K562 (cell line): ENCODE data around the gene ATP9A. TPM values are rescaled to one million over a fixed set of nuclear protein-coding genes. Genes with fewer than 3 reads are reported as not detected.

Experiments used
- ATAC-seq: fragments of 200-7000 bp; cut with Tn5 transposase; 3 replicates; pipeline ENCODE4 v1.9.1; 2020; ENCODE audit warnings: moderate library complexity
- BruUV-seq: library from RNA; stranded (reverse); fragments of 400-500 nt; replicated peaks from 2 replicates; lab custom pipeline; 2021; lab: Mats Ljungman, UMichigan
- CTCF ChIA-PET: fragments of 300-600 bp; formaldehyde crosslinking; extraction: SDS; loops from one replicate; lab custom pipeline; 2021; ENCODE audit warnings: low intra/inter-chr PET ratio; lab: Yijun Ruan, JAX
- POLR2A ChIA-PET: fragments of 300-600, 350-650 bp; sonication (Branson Sonifier 250); formaldehyde crosslinking; extraction: SDS; loops from one replicate; lab custom pipeline; 2021; ENCODE audit warnings: antibody characterized with exemption, inconsistent platforms; lab: Yijun Ruan, JAX
- DNase-seq, 4 experiments: peaks; one replicate each; pipeline versions ENCODE4 v3.0.0 to v3.0.0-alpha.2; 2011 to 2018; ENCODE audit warnings: low spot score in 3 of 4, mixed read lengths in 3 of 4; ENCODE audit errors: extremely low read depth in 1 of 4
- FAIRE-seq: peaks from 2 replicates; lab custom pipeline; 2011; peaks lifted over from hg19 to GRCh38; lab: Jason Lieb, UNC
- H2AFZ ChIP-seq: 2 replicates; pipeline ENCODE4 v1.6.0; 2011; ENCODE audit warnings: low read depth, low read length, control low read depth, inconsistent platforms
- H3K27ac ChIP-seq: fragments of 200-600 bp; 3 replicates; pipeline ENCODE4 v1.8.0; 2011; ENCODE audit warnings: low read depth, mild to moderate bottlenecking, control low read depth, inconsistent platforms, low read length, moderate library complexity, mixed read lengths; ENCODE audit errors: extremely low read depth
- H3K27me3 ChIP-seq, 2 experiments: fragments of 300-600 bp in 1 of 2; 2 replicates in 1 of 2; 3 replicates in 1 of 2; pipeline versions ENCODE4 v1.6.0 to v1.8.0; 2011; ENCODE audit warnings: inconsistent platforms in 2 of 2, low read length in 2 of 2, mild to moderate bottlenecking in 1 of 2, mixed read lengths in 1 of 2, moderate library complexity in 1 of 2; ENCODE audit not compliant: control insufficient read depth in 2 of 2, insufficient read depth in 2 of 2
- H3K36me3 ChIP-seq: fragments of 300-600 bp; 3 replicates; pipeline ENCODE4 v1.8.0; 2011; ENCODE audit warnings: mild to moderate bottlenecking, low read length, inconsistent platforms; ENCODE audit not compliant: control insufficient read depth, insufficient read depth
- H3K4me1 ChIP-seq, 2 experiments: fragments of 200-600 bp in 1 of 2; replicated peaks in 1 of 2; 2 replicates in 1 of 2; 3 replicates in 1 of 2; pipeline versions ENCODE4 v1.5.1 to v1.8.0; 2011; ENCODE audit warnings: inconsistent platforms in 2 of 2, low read length in 2 of 2, mild to moderate bottlenecking in 1 of 2, mixed read lengths in 1 of 2, moderate library complexity in 1 of 2; ENCODE audit not compliant: control insufficient read depth in 2 of 2, insufficient read depth in 2 of 2
- H3K4me2 ChIP-seq: 2 replicates; pipeline ENCODE4 v1.6.1; 2011; ENCODE audit warnings: low read length, control low read depth, inconsistent platforms, mixed read lengths; ENCODE audit not compliant: insufficient read depth
- H3K4me3 ChIP-seq: fragments of 200-600 bp; sonication (generic), shearing (Covaris generic); 2 replicates; pipeline ENCODE4 v1.5.1; 2016; ENCODE audit warnings: control low read depth, inconsistent platforms
- H3K79me2 ChIP-seq: fragments of 200-600 bp; 3 replicates; pipeline ENCODE4 v1.8.0; 2011; ENCODE audit warnings: low read length, inconsistent platforms; ENCODE audit not compliant: control insufficient read depth, insufficient read depth
- H3K9ac ChIP-seq, 2 experiments: 2 replicates each; pipeline versions ENCODE4 v1.6.0 to v1.6.1; 2011; ENCODE audit warnings: low read depth in 2 of 2, low read length in 2 of 2, control low read depth in 1 of 2, inconsistent platforms in 1 of 2, mild to moderate bottlenecking in 1 of 2, mixed read lengths in 1 of 2; ENCODE audit not compliant: insufficient read depth in 1 of 2
- H3K9me1 ChIP-seq: one replicate; pipeline ENCODE4 v1.6.0; 2011; ENCODE audit warnings: inconsistent platforms, mild to moderate bottlenecking, low read length, moderate library complexity; ENCODE audit not compliant: control insufficient read depth, insufficient read depth
- H3K9me3 ChIP-seq: replicated peaks from 2 replicates; pipeline ENCODE4 v1.5.1; 2011; ENCODE audit warnings: low read depth, low read length, inconsistent platforms; ENCODE audit not compliant: control insufficient read depth, insufficient read depth
- H4K20me1 ChIP-seq: replicated peaks from 2 replicates; pipeline ENCODE4 v1.6.1; 2011; ENCODE audit warnings: low read length, inconsistent platforms, mixed read lengths; ENCODE audit not compliant: control insufficient read depth, insufficient read depth
- DMBX1 ChIP-seq: fragments of 250-450 bp; sonication (Bioruptor Pico); IDR thresholded peaks from 2 replicates; pipeline ENCODE4 v1.8.0; 2022; ENCODE audit warnings: inconsistent platforms, mild to moderate bottlenecking, moderate library complexity, borderline replicate concordance
- ETV5 ChIP-seq: sonication (generic); formaldehyde crosslinking; IDR thresholded peaks from 2 replicates; pipeline ENCODE4 v1.4.0; 2020; ENCODE audit warnings: low read depth, mild to moderate bottlenecking, missing genetic modification reagents
- HNRNPLL ChIP-seq: fragments of 200-400 bp; formaldehyde crosslinking; IDR thresholded peaks from 2 replicates; pipeline ENCODE4 v1.6.1; 2017; ENCODE audit warnings: low read length, low read depth, mild to moderate bottlenecking; ENCODE audit not compliant: poor library complexity, severe bottlenecking
- SMAD4 ChIP-seq: fragments of 250-450 bp; sonication (Bioruptor Pico); conservative IDR thresholded peaks from 2 replicates; pipeline ENCODE4 v1.8.0; 2021; ENCODE audit warnings: inconsistent platforms, mild to moderate bottlenecking, moderate library complexity
- STAG1 ChIP-seq: sonication (generic); formaldehyde crosslinking; IDR thresholded peaks from 2 replicates; pipeline ENCODE4 v1.5.0; 2020; ENCODE audit warnings: missing genetic modification reagents, borderline replicate concordance
- ZNF551 ChIP-seq: fragments of 250-450 bp; sonication (Bioruptor Pico); IDR thresholded peaks from 2 replicates; pipeline ENCODE4 v1.5.0; 2021; ENCODE audit warnings: mild to moderate bottlenecking, moderate library complexity
- ZNF586 ChIP-seq: fragments of 450-650 bp; formaldehyde crosslinking; conservative IDR thresholded peaks from 2 replicates; pipeline ENCODE4 v1.4.0; 2020; ENCODE audit warnings: mild to moderate bottlenecking, moderate library complexity
- WGBS: fragments of 100-300 bp; shearing (Covaris generic); methylation state at CpG from one replicate; pipeline ENCODE4 v1.1.6; 2016; ENCODE audit warnings: low coverage, mixed read lengths; ENCODE audit not compliant: insufficient coverage; ENCODE audit errors: missing lambda C conversion rate; 5-methylcytosine and 5-hydroxymethylcytosine counted together
- in situ Hi-C: fragments of 300-500 bp; cut with MboI; formaldehyde crosslinking; loops from 4 replicates; pipeline ENCODE4 v1.15.0; 2018; ENCODE audit warnings: inconsistent platforms, mixed read lengths
- intact Hi-C: fragments of 100-400 bp; cut with micrococcal nuclease; formaldehyde crosslinking; loops from 2 replicates; pipeline ENCODE4 v1.14.2; 2022
- polyA plus RNA-seq, 8 experiments: library from polyadenylated mRNA; depleted of rRNA in 4 of 8; stranded (reverse) in 5 of 8; unstranded in 3 of 8; fragments of >200 nt; fragmentation: Nextera tagmentation in 2 of 8; fragmentation: Illumina TruSeq in 1 of 8; extraction: Ambion mirVana in 2 of 8; extraction: Trizol in 1 of 8; gene quantifications; 2 replicates each; pipeline versions ENCODE4 v1.2.1 to v1.2.3, GENCODE V29; 2011 to 2014; ENCODE audit warnings: inconsistent platforms in 1 of 8, missing spikeins in 1 of 8
- total RNA-seq, 7 experiments: library from RNA; depleted of rRNA in 6 of 7; stranded (reverse); fragments of >200 nt in 6 of 7; fragmentation: Illumina TruSeq in 2 of 7; extraction: Trizol in 2 of 7; gene quantifications; 2 replicates each; pipeline versions ENCODE4 v1.2.1 to v1.2.3, GENCODE V29; 2011 to 2021; ENCODE audit warnings: low replicate concordance in 1 of 7
- TF ChIP-seq, protein P1 (sequence below): sonication (generic); formaldehyde crosslinking; IDR thresholded peaks from 2 replicates; pipeline ENCODE4 v1.8.0; 2022; ENCODE audit warnings: mild to moderate bottlenecking, missing genetic modification reagents
- TF ChIP-seq, protein P2 (sequence below): sonication (generic); formaldehyde crosslinking; IDR thresholded peaks from 2 replicates; pipeline ENCODE4 v1.8.1; 2023; ENCODE audit warnings: mild to moderate bottlenecking, missing genetic modification reagents, moderate library complexity
- TF ChIP-seq, protein P3 (sequence below): sonication (generic); formaldehyde crosslinking; IDR thresholded peaks from 2 replicates; pipeline ENCODE4 v1.9.0; 2022; ENCODE audit warnings: mild to moderate bottlenecking, missing genetic modification reagents

ATP9A gene
- total and polyA plus RNA-seq, 9 of the 15 experiments (the other 6 are each of a cell fraction or from before 2014, with no cell fraction given), result 0.18 to 0.62 (median 0.29) TPM

DNA sequence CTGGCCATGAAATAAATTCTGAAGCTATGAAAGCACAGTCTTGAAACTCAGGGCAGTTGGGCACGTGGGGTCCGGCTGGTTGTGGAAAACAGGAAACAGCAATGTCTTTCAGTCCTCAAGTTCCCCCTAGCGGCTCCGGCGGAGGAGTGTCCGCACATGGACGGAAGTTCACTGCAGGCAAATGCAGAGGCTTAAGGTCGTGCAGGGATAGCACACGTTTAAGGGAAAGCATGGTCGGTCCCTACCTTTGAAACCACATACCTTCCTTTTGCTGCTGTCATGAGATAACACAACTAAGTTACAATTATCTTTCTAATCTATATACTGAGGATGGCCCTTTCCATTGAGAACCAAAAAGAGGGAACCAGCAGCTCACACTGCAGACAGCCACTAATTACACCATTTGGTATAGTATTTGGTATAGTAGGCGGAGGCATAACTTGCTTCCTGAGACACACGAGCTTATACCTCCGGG is 173.1 kb downstream of the ATP9A start:
- DNase-seq, result peak; percentile 81 to 94 (median 84)
- Histone ChIP-seq H3K27me3 (no peaks in the 10 kb centered on the region), H3K27ac (peak overlapping the region; percentile 52; the same call in 2 of the 3 replicates), H3K36me3 (no peaks in the 10 kb centered on the region), H3K9ac (peak overlapping the region in 1 of 2 experiments; percentile 29; a peak in 1 of 4 replicates), H4K20me1 (no peaks in the 10 kb centered on the region), H3K4me1 (peaks cover 5 to 23% of the 10 kb centered on the region in 2 experiments; a peak in 3 of 5 replicates), H3K4me3 (no peak overlapping the region), H3K4me2 (no peak overlapping the region), H3K79me2 (no peaks in the 10 kb centered on the region), H3K9me3 (no peaks in the 10 kb centered on the region; the same call in 1 of the 2 replicates), H3K9me1 (no peaks in the 10 kb centered on the region), H2AFZ (peak overlapping the region; percentile 99)
- intact Hi-C loops (loop anchor here (1.0 to 2.0 kb wide), 2 partner anchors 54 to 221 kb away; no protein-coding TSS in a partner anchor), in situ Hi-C loops (no loop called here)
- ATAC-seq, result peak; percentile 98
- POLR2A ChIA-PET, result interaction anchor here (0.5 to 0.8 kb wide), 4 partner anchors 9 to 314 kb away, joined by 3 to 4 read pairs (median 3); no protein-coding TSS in a partner anchor
- 8% methylated on average over 13 of the region's 13 CpGs for WGBS
- BruUV-seq, result no TSS peak
- CTCF ChIA-PET, result interaction anchor here (0.6 to 3.3 kb wide), 8 partner anchors 22 to 801 kb away, joined by 3 to 25 read pairs (median 6); no protein-coding TSS in a partner anchor
- FAIRE-seq, result peak; percentile 99
- TF ChIP-seq ETV5 (CRISPR knock-in tag) (peak; percentile 88), DMBX1 (CRISPR knock-in tag) (no peak), ZNF551 (CRISPR knock-in tag) (no peak), ZNF586 (CRISPR knock-in tag) (no peak), STAG1 (peak; percentile 36; the same call in 1 of the 2 replicates), HNRNPLL (no peak), SMAD4 (CRISPR knock-in tag) (peak; percentile 68)
- TF ChIP-seq, protein P1, sequence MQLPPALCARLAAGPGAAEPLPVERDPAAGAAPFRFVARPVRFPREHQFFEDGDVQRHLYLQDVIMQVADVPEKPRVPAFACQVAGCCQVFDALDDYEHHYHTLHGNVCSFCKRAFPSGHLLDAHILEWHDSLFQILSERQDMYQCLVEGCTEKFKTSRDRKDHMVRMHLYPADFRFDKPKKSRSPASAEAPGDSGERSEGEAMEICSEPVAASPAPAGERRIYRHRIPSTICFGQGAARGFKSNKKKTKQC, result peak; percentile 58; the same call in 1 of the 2 replicates
- TF ChIP-seq, protein P2, sequence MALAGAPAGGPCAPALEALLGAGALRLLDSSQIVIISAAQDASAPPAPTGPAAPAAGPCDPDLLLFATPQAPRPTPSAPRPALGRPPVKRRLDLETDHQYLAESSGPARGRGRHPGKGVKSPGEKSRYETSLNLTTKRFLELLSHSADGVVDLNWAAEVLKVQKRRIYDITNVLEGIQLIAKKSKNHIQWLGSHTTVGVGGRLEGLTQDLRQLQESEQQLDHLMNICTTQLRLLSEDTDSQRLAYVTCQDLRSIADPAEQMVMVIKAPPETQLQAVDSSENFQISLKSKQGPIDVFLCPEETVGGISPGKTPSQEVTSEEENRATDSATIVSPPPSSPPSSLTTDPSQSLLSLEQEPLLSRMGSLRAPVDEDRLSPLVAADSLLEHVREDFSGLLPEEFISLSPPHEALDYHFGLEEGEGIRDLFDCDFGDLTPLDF (CRISPR knock-in tag), result 0 out of 2 replicates have a peak, but pooled peaks have one; percentile 44
- TF ChIP-seq, protein P3, sequence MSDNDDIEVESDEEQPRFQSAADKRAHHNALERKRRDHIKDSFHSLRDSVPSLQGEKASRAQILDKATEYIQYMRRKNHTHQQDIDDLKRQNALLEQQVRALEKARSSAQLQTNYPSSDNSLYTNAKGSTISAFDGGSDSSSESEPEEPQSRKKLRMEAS, result peak; percentile 99
